Stomach smooth muscle (tissue), 2 donors: Measurements from ENCODE around the gene KAZN.

Experiments used
- H3K27ac ChIP-seq: one replicate; pipeline ENCODE4 v1.7.0; 2013; ENCODE audit warnings: mild to moderate bottlenecking, low read length, inconsistent platforms
- H3K27me3 ChIP-seq, 2 donors: one replicate each; pipeline ENCODE4 v1.7.0; 2013; ENCODE audit warnings: low read length in 2 of 2; ENCODE audit not compliant: insufficient read depth in 2 of 2, control insufficient read depth in 1 of 2
- H3K36me3 ChIP-seq, 2 donors: one replicate each; pipeline ENCODE4 v1.7.0; 2013; ENCODE audit warnings: low read length in 2 of 2; ENCODE audit not compliant: control insufficient read depth in 2 of 2, insufficient read depth in 2 of 2
- H3K4me1 ChIP-seq: one replicate; pipeline ENCODE4 v1.7.0; 2013; ENCODE audit warnings: low read length; ENCODE audit not compliant: control insufficient read depth, insufficient read depth
- H3K4me3 ChIP-seq, 2 donors: one replicate each; pipeline ENCODE4 v1.7.0; 2013; ENCODE audit warnings: low read length in 2 of 2
- H3K9ac ChIP-seq, 2 donors: one replicate each; pipeline ENCODE4 v1.7.0; 2013; ENCODE audit warnings: low read length in 2 of 2, mild to moderate bottlenecking in 1 of 2
- H3K9me3 ChIP-seq, 2 donors: one replicate each; pipeline ENCODE4 v1.7.0; 2013; ENCODE audit warnings: low read length in 2 of 2; ENCODE audit not compliant: control insufficient read depth in 2 of 2
- donor health status: healthy.
- donor health status: Pancreatic carcinoma.

Gene KAZN

GRCh38 chr1:15070145-15070748 is 471.8 kb downstream of the KAZN start:
- H3K4me1 ChIP-seq = no peaks in the 10 kb centered on the region
- H3K27me3 ChIP-seq = no peaks in the 10 kb centered on the region
- H3K36me3 ChIP-seq = no peaks in the 10 kb centered on the region
- H3K9me3 ChIP-seq = no peaks in the 10 kb centered on the region
- H3K9ac ChIP-seq = no peak overlapping the region
- H3K27ac ChIP-seq = no peak overlapping the region
- no peak overlapping the region for H3K4me3 ChIP-seq

- Histone ChIP-seq H3K27me3 (no peaks in the 10 kb centered on the region), H3K36me3 (no peaks in the 10 kb centered on the region), H3K27ac (no peak overlapping the region), H3K4me3 (no peak overlapping the region), H3K9me3 (no peaks in the 10 kb centered on the region), H3K9ac (no peak overlapping the region), H3K4me1 (peaks cover 7% of the 10 kb centered on the region)
Measured at GRCh38 chr1:15071936-15072335, 473.5 kb downstream of the KAZN start.

GRCh38 chr1:15073799-15074308 is 475.4 kb downstream of the KAZN start:
- Histone ChIP-seq H3K4me1 (peaks cover 7% of the 10 kb centered on the region), H3K36me3 (no peaks in the 10 kb centered on the region), H3K27ac (no peak overlapping the region), H3K4me3 (no peak overlapping the region), H3K9me3 (no peaks in the 10 kb centered on the region), H3K27me3 (no peaks in the 10 kb centered on the region), H3K9ac (no peak overlapping the region)

GRCh38 chr1:15075175-15075574 is 476.7 kb downstream of the KAZN start:
- Histone ChIP-seq H3K27me3 (no peaks in the 10 kb centered on the region), H3K4me3 (no peak overlapping the region), H3K36me3 (no peaks in the 10 kb centered on the region), H3K27ac (no peak overlapping the region), H3K9me3 (no peaks in the 10 kb centered on the region), H3K4me1 (peaks cover 7% of the 10 kb centered on the region), H3K9ac (no peak overlapping the region)

- no peaks in the 10 kb centered on the region for H3K9me3 ChIP-seq
- no peak overlapping the region for H3K27ac ChIP-seq
- H3K27me3 ChIP-seq = no peaks in the 10 kb centered on the region
- H3K9ac ChIP-seq = no peak overlapping the region
- H3K4me1 ChIP-seq = peaks cover 7% of the 10 kb centered on the region
- H3K4me3 ChIP-seq = no peak overlapping the region
- H3K36me3 ChIP-seq = no peaks in the 10 kb centered on the region
Measured at GRCh38 chr1:15075817-15076216, 477.3 kb downstream of the KAZN start.

GRCh38 chr1:15076807-15077206 is 478.3 kb downstream of the KAZN start:
- H3K36me3 ChIP-seq = no peaks in the 10 kb centered on the region
- H3K27ac ChIP-seq = no peak overlapping the region
- no peaks in the 10 kb centered on the region for H3K27me3 ChIP-seq
- peaks cover 0 to 3% of the 10 kb centered on the region in 2 donors for H3K9me3 ChIP-seq
- H3K4me3 ChIP-seq = no peak overlapping the region
- H3K4me1 ChIP-seq = peaks cover 7% of the 10 kb centered on the region
- H3K9ac ChIP-seq = no peak overlapping the region

GRCh38 chr1:15077384-15077783 is 478.9 kb downstream of the KAZN start:
- Histone ChIP-seq H3K27ac (no peak overlapping the region), H3K36me3 (no peaks in the 10 kb centered on the region), H3K9me3 (peaks cover 0 to 3% of the 10 kb centered on the region in 2 donors), H3K4me3 (no peak overlapping the region), H3K4me1 (peaks cover 7% of the 10 kb centered on the region), H3K27me3 (no peaks in the 10 kb centered on the region), H3K9ac (no peak overlapping the region)

GRCh38 chr1:15080328-15081007 is 482.0 kb downstream of the KAZN start:
- Histone ChIP-seq H3K4me3 (no peak overlapping the region), H3K9ac (no peak overlapping the region), H3K9me3 (peaks cover 0 to 3% of the 10 kb centered on the region in 2 donors), H3K27ac (no peak overlapping the region), H3K4me1 (peaks cover 7% of the 10 kb centered on the region), H3K36me3 (no peaks in the 10 kb centered on the region), H3K27me3 (peaks cover 2% of the 10 kb centered on the region in 2 donors)

- H3K36me3 ChIP-seq = no peaks in the 10 kb centered on the region
Measured at GRCh38 chr1:15081102-15081501, 482.6 kb downstream of the KAZN start.

GRCh38 chr1:15083578-15083977 is 485.1 kb downstream of the KAZN start:
- no peaks in the 10 kb centered on the region for H3K4me1 ChIP-seq
- no peaks in the 10 kb centered on the region for H3K36me3 ChIP-seq
- H3K27ac ChIP-seq = no peak overlapping the region
- peaks cover 2% of the 10 kb centered on the region in 2 donors for H3K27me3 ChIP-seq
- H3K4me3 ChIP-seq = no peak overlapping the region
- H3K9ac ChIP-seq = no peak overlapping the region
- H3K9me3 ChIP-seq = peaks cover 0 to 3% of the 10 kb centered on the region in 2 donors

More at GRCh38 chr1:15081102-15081501, 482.6 kb downstream of the KAZN start:
- Histone ChIP-seq H3K4me1 (peaks cover 3% of the 10 kb centered on the region), H3K9me3 (peaks cover 0 to 3% of the 10 kb centered on the region in 2 donors), H3K4me3 (no peak overlapping the region), H3K27me3 (peaks cover 2% of the 10 kb centered on the region in 2 donors), H3K9ac (no peak overlapping the region), H3K27ac (no peak overlapping the region)
